ENCODE measurements around the gene PRR36. TPM values are rescaled to one million over a fixed set of nuclear protein-coding genes. Genes with fewer than 3 reads are reported as not detected.
A peak's percentile ranks its signal among the peaks of the same experiment; 100 is the strongest.
"Not testable (repeated sequence)": the region's sequence is repeated elsewhere in the genome, so short reads cannot be mapped to it uniquely, and the experiment has no call there.

PRR36 gene
- total and polyA plus RNA-seq, 10 donors: 0.02 to 0.43 (median 0.09) TPM; not detected in 3

GRCh38 chr19:7919610-7920518 is 45.7 kb upstream of the PRR36 start, which contains the start of gene SNAPC2:
TSS of gene SNAPC2 (plus strand) at chr19:7920338. CDS start at chr19:7920367, 29 bp downstream.
- H3K4me1 ChIP-seq: peaks cover 38 to 92% (median 67%) of the 10 kb centered on the region in 6 donors

GRCh38 chr19:7918615-7919421 is 44.6 kb upstream of the PRR36 start:
- intact Hi-C loops (cut with DNase I; ENCODE audit: low total_unique reads): no loop called here
- 46 to 57% (median 49%) methylated on average over 34 to 42 of the region's 42 CpGs for WGBS, 5 donors
- TF ChIP-seq POLR2AphosphoS5 (IDR thresholded peaks at IDR 0.05): no peak
- TF ChIP-seq, protein P1, sequence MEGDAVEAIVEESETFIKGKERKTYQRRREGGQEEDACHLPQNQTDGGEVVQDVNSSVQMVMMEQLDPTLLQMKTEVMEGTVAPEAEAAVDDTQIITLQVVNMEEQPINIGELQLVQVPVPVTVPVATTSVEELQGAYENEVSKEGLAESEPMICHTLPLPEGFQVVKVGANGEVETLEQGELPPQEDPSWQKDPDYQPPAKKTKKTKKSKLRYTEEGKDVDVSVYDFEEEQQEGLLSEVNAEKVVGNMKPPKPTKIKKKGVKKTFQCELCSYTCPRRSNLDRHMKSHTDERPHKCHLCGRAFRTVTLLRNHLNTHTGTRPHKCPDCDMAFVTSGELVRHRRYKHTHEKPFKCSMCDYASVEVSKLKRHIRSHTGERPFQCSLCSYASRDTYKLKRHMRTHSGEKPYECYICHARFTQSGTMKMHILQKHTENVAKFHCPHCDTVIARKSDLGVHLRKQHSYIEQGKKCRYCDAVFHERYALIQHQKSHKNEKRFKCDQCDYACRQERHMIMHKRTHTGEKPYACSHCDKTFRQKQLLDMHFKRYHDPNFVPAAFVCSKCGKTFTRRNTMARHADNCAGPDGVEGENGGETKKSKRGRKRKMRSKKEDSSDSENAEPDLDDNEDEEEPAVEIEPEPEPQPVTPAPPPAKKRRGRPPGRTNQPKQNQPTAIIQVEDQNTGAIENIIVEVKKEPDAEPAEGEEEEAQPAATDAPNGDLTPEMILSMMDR (IDR thresholded peaks at IDR 0.05 in 8 of 11, conservative IDR thresholded peaks at IDR 0.05 in 3 of 11): no peak
- no peak for TF ChIP-seq POLR2A (IDR thresholded peaks at IDR 0.05)
- peak overlapping the region in 1 of 8 donors; percentile 70 for H3K4me3 ChIP-seq
- DNase-seq: peak; percentile 80
- H3K27ac ChIP-seq: no peak overlapping the region
- peaks cover 0 to 61% (median 52%) of the 10 kb centered on the region in 7 donors for H3K27me3 ChIP-seq (replicated peaks in 1 of 7)
- H3K9me3 ChIP-seq: no peaks in the 10 kb centered on the region
- H3K4me1 ChIP-seq: peaks cover 36 to 81% (median 63%) of the 10 kb centered on the region in 6 donors
- peaks cover 3 to 21% (median 11%) of the 10 kb centered on the region in 6 donors for H3K36me3 ChIP-seq

More at GRCh38 chr19:7919610-7920518, 45.7 kb upstream of the PRR36 start, which contains the start of gene SNAPC2:
- peaks cover 0 to 55% (median 45%) of the 10 kb centered on the region in 7 donors for H3K27me3 ChIP-seq (replicated peaks in 1 of 7)
- H3K9me3 ChIP-seq: no peaks in the 10 kb centered on the region
- WGBS, 5 donors: 6 to 20% (median 9%) methylated on average over 31 to 62 of the region's 62 CpGs
- peaks cover 3 to 18% (median 11%) of the 10 kb centered on the region in 6 donors for H3K36me3 ChIP-seq
- peak within 1 kb of the TSS; percentile 77 to 94 (median 84) for H3K4me3 ChIP-seq
- peak; percentile 99 for DNase-seq
- TF ChIP-seq POLR2A (IDR thresholded peaks at IDR 0.05) (no peak), POLR2AphosphoS5 (IDR thresholded peaks at IDR 0.05) (peak; percentile 85 to 91 (median 90))
- TF ChIP-seq, protein P1 (IDR thresholded peaks at IDR 0.05 in 8 of 11, conservative IDR thresholded peaks at IDR 0.05 in 3 of 11): peak in 1 of 11 experiments; percentile 31
- H3K27ac ChIP-seq: peak within 1 kb of the TSS; percentile 85 to 96 (median 94)
- intact Hi-C loops (cut with DNase I; ENCODE audit: low total_unique reads): no loop called here

DNA sequence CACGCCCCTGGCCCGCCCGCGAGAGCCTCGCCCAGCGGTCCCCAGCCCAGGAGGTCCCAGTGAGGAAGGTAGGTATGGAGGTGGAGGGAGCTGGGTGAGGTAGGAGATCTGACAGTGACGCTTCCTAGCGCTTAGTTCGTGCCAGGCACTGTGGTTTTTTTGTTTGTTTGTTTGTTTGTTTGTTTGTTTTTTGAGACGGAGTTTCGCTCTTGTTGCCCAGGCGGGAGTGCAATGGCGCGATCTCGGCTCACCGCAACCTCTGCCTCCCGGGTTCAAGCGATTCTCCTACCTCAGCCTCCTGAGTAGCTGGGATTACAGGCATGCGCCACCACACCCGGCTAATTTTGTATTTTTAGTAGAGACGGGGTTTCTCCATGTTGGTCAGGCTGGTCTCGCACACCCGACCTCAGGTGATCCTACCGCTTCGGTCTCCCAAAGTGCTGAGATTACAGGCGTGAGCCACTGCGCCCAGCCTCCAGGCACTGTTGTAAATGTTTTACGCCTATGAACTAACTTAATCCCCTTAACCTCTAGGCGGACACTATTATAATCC is 43.9 kb upstream of the PRR36 start:
- H3K27me3 ChIP-seq (replicated peaks in 1 of 7): peaks cover 0 to 61% (median 52%) of the 10 kb centered on the region in 7 donors
- peak overlapping the region in 7 of 8 donors; percentile 25 to 70 (median 41) for H3K4me3 ChIP-seq
- TF ChIP-seq, protein P1 (IDR thresholded peaks at IDR 0.05 in 8 of 11, conservative IDR thresholded peaks at IDR 0.05 in 3 of 11): peak in 2 of 11 experiments; percentile 7 to 9
- intact Hi-C loops (cut with DNase I; ENCODE audit: low total_unique reads); DNase-seq; H3K9me3 ChIP-seq: not testable (repeated sequence)
- H3K4me1 ChIP-seq: peaks cover 36 to 76% (median 63%) of the 10 kb centered on the region in 6 donors
- WGBS, 5 donors: 20 to 29% (median 22%) methylated on average over 28 to 29 of the region's 29 CpGs
- peak overlapping the region in 1 of 8 donors; percentile 18 for H3K27ac ChIP-seq
- peaks cover 3 to 25% (median 12%) of the 10 kb centered on the region in 6 donors for H3K36me3 ChIP-seq
